HG02642 (cell line): ENCODE measurements around the gene IFRD1.
"Not testable (repeated sequence)": the region's sequence is repeated elsewhere in the genome, so short reads cannot be mapped to it uniquely, and the experiment has no call there.

ENCODE experiments used
- ATAC-seq: cut with Tn5 transposase; IDR thresholded peaks from one replicate; pipeline ENCODE4 v1.9.1; 2021; ENCODE audit warnings: mild to moderate bottlenecking; ENCODE audit not compliant: unreplicated experiment, poor library complexity

Gene IFRD1

DNA sequence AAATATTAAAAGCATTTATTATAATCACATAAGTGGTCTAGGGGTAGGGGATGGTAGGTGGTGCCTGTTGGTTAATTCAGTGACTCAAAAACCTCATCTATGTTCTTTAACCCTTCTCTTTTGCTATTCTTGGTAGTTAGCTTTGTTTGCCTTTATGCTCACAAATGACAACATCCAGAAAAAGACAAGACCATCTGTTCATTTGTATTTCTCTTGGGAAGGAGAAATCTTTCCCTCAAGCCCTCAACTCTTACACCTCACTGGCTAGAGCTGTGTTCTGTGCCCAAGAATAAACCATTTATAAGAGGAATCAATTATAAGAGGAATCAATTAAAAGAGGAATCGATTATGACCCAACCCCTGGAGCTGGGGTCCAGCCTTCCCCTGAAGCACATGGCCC lies 10.8 kb upstream of the IFRD1 start:
- ATAC-seq = no peak

DNA sequence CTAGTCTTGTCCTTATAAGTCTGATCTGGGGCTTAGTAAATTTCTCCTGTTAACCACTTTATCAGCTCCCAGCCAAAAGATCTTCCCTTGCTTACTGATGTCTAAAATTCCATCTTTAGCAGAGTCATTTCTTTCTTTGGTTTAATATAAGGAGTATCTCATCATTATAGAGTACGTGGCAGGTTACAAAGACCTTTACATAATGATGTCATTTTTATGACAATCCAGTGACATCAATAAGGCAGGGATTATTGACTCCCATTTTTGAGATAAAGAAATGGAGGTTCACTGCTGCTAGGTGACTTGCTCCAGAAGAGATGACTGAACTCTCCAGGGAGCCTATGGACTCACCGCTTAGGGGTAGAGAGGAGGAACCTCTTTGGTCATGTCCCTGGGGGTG lies 8.1 kb upstream of the IFRD1 start:
- ATAC-seq = no peak

DNA sequence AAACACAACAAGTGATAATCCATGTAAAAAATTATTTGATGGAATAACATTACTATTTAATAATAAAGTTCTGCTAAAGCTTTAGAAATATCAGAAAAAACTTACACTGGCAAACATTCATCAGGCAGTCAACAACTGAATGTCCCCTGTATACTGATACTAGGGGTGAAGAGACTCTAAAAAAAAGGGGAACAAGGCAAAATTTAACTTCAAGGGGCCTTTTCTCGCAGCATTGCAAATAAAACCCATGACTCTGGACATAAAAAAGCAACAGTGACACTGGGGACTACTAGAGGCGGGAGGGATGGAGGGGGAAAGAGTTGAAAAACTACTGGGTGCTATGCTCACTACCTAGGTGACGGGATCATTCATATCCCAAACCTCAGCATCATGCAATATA lies 5.8 kb upstream of the IFRD1 start:
- no peak for ATAC-seq

DNA sequence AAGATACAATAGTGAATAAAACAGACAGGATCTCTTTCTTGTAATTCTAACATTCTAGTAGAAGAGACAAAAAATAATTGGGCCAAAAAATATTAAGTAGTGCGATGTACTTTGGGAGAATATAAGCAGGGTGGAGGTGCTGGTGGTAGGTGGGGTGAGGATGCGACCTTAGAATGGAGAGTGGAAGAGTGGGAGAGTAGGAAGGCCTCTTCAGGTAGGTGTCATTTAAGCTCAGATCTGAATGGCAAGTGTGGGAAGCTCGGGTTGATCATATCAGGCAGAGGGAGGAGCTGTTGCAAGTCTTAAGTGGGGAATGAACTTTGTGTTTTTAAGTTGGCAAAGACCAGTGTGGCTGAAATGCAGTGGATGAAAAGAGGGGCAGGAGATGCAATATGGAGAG lies 3.8 kb upstream of the IFRD1 start:
- ATAC-seq = no peak

GRCh38 chr7:112447406-112447805 lies 2.9 kb upstream of the IFRD1 start:
- no peak for ATAC-seq

GRCh38 chr7:112448381-112448780 lies 1.9 kb upstream of the IFRD1 start:
- no peak for ATAC-seq

DNA sequence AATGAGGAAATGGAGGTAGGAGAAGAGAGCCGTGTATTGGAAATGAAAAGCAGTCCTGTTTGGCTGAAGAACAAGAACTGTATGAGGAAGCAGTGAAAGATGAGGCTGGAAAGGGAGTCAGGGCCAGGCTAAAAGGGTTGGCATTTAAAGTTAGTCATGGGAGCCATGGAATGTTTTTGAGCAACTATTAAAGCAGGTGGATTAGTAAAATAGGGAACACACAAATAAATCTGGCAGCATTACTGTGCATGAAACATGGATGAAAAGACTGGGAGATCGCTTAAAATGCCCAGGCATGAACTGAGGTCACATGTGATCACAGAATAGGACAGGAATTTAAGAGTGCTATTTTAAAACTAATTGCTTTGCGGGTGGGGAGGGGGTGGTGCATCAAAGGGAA lies 1.4 kb upstream of the IFRD1 start:
- no peak for ATAC-seq

- ATAC-seq = no peak
These were observed 907 bp upstream of the IFRD1 start for GRCh38 chr7:112449353-112449752.

DNA sequence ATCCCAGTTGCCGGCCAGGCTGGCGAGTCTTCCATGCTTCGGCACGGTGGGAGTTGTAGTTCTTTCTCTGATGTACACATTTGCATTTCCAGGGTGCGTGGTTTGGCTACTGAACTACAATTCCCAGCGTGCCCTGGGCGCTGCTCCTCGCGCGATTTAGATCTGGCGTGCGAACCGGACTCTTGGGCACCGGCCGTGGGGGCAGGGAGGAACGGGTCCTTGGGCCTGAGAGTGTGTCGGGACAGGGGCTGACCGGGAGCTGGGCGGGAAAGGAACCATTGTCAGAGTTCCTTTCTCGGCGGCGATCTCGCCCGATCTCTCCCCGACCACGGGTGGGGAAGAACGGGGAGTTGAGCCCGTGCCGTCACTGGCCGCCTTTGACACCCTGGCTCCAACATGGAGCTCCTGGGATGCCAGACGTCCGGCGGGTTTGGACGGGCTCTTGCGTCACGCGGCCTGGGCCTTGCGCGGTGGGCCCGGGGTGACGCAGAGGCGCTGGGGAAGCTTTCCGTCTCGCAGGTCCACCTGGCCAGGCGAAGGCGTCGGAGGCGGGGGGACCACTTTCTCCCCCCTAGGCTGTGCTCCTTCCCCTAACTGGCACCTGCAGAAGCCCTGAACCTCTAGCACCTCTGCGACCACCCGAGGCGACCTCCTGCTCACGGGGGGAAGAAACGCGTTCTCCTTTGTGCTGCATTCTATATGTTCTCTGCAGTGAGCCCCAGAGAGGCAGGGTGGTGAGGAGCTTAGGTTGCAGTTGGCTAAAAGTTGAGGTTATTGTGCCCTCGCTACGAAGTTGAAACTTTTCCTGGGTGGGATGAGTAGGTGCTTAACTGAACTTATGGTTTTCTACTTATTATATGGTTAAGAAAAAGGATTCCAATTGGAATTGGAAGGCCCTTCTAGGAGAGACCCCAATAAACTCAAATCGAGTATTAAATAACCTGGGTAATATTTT lies 824 bp downstream of the IFRD1 start:
- ATAC-seq = peak; percentile 82

DNA sequence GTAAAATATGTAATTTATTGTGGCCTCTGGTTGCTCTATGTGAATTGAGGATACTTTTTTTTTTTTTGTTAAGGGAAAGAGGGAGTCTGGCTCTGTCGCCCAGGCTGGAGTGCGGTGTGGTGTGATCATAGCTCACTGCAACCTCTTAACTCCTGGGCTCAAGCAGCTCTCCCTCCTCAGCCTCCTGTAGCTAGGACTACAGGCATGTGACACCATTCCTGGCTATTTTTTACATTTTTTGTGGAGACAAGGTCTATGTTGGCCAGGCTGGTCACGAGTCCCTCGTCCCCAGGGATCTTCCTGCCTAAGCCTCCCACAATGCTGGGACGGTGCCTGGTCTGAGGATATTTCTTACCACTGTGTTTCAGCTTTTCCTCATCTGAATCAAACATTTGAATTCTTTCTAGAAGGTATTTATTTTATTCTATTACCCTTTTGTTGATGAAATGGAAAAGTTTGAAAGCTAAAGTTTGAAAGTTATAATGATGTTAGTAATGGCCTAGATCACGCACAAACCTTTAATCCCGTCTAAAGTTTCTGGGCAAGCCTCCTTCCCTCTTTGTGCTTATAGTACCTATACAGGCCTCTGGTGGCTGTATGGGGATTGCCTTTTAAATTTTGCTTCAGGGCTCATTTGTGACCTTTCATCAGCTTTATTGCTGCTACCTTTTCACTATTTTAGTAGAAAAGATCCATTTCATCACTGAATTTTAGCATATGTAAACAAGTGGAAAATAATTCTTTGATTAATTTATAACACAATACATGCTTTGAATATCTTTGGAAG lies 2.0 kb downstream of the IFRD1 start:
- no peak for ATAC-seq

DNA sequence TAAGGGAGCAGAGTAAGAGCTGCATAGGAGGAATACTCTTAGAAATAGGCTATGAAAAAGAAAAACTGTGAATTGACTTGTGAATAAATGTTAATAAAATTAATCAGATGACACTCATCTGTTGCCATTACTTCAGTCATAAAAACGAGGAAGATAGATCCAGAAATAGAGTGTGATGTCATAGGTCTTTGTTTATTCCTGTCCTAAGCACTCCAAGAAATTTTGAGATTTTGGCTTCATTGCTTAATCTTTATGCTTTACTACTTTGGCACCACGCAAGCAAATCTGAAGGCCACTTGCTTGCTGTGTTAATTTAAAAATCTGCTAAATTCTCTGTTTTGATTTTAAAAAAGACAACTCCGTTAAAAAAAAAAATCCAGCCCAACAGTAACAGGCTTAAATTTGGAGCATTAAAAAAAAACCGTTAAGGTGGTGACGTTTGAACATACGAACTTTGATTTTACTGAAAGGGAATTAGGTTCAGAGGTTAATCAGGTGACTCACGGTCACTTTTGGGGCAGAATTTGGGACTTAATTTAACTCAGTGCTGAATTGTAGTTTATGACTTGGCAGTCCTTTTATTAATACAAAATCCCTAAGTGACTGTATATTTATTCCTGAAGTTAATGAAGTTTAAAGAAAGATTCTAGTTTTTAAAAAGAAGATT lies 3.4 kb downstream of the IFRD1 start:
- ATAC-seq = no peak

DNA sequence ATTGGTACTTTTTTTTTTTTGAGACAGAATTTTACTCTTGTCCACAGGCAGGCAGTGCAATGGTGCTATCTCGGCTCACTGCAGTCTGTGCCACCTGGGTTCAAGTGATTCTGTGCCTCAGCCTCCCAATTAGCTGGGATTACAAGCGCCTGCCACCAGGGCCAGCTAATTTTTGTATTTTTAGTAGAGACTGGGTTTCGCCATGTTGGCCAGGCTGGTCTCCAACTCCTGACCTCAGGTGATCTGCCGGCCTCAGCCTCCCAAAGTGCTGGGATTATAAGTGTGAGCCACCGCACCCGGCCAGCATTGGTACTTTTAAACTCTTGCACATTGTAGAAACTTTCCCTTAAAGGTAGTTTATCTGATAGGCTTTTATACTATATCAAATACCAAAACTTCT lies 3.9 kb downstream of the IFRD1 start:
- not testable (repeated sequence) for ATAC-seq

- no peak for ATAC-seq
These were observed 9.4 kb downstream of the IFRD1 start for GRCh38 chr7:112459645-112460044.

GRCh38 chr7:112462236-112462635 lies 12.0 kb downstream of the IFRD1 start:
- no peak for ATAC-seq

- no peak for ATAC-seq
These were observed 17.6 kb downstream of the IFRD1 start for GRCh38 chr7:112467867-112468266.

DNA sequence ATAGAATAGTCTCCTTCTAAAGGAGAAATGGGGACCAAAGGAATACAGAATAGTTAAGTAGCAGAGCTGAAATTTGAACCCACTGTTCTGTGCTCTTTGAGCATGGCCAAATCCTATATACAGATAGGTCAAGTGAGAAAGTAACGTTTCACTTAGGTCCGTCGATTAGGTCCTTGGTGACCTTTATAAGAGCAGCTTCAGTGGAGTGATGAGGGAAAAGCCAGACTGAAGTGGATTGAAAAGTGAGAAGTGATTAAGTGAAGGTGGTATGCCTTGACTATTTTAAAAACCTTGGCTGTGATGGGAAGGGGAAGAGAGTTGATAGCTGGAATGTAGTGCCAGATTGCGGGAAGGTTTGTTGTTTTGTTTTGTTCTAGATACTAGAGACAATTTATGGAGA lies 19.9 kb downstream of the IFRD1 start:
- ATAC-seq = no peak

GRCh38 chr7:112476390-112477052 lies 26.3 kb downstream of the IFRD1 start:
- ATAC-seq = no peak

GRCh38 chr7:112481121-112481736 lies 31.0 kb downstream of the IFRD1 start:
- no peak for ATAC-seq

- no peak for ATAC-seq
These were observed 31.8 kb downstream of the IFRD1 start for GRCh38 chr7:112481833-112482670.
